NOMO-1 (cell line): ENCODE data around the gene SWI5.
A peak's percentile ranks its signal among the peaks of the same experiment; 100 is the strongest.

Experiments used
- DNase-seq, 2 experiments: peaks; one replicate each; lab custom pipeline; 2025; ENCODE audit not compliant: unreplicated experiment in 2 of 2; lab: John Stamatoyannopoulos, UW

SWI5 gene

DNA sequence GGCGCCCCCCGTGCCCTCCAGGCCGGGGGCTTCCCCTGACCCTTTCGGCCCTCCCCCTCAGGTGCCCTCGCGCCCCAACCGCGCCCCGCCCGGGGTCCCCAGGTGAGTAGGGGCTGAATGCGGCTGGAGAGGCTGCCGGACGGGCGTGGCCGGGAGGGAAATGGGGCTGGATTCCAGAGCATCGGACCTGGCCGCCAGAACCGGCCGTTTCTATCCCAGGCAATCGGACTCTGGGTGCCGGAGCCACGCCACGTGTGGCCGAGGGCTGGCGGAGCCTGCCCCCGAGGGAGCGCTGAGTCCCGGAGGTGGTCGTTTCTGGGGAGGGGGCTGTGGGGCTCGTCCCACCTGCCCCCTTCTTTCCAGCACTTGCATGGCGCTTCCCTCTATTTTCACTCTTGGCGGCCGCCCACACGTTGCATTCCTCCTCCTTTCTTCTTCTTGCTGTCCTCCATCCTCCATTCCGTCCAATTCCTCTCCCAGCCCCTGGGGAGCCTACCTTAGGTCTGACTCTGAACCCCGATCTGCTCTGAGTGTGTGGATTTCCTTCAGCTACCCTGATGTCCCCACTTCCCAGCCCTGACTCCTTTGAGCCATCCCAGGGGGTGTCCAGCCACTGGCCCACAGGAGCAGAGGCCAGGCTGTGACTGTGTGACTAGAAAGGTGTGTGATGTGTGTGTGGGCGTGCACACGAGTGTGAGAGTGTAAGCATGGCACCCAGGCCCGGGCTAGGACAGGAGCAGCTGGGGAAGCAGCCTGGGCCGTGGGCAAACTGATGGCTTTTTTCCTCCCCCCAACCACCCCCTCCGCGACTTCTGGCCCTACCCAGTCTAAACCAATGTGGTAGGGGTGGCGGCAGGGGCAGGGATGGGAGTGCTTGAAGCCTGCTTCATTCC lies 25.0 kb upstream of the SWI5 start:
- no peak for DNase-seq

- no peak for DNase-seq
Measured at GRCh38 chr9:128251732-128252100, 24.4 kb upstream of the SWI5 start.

DNA sequence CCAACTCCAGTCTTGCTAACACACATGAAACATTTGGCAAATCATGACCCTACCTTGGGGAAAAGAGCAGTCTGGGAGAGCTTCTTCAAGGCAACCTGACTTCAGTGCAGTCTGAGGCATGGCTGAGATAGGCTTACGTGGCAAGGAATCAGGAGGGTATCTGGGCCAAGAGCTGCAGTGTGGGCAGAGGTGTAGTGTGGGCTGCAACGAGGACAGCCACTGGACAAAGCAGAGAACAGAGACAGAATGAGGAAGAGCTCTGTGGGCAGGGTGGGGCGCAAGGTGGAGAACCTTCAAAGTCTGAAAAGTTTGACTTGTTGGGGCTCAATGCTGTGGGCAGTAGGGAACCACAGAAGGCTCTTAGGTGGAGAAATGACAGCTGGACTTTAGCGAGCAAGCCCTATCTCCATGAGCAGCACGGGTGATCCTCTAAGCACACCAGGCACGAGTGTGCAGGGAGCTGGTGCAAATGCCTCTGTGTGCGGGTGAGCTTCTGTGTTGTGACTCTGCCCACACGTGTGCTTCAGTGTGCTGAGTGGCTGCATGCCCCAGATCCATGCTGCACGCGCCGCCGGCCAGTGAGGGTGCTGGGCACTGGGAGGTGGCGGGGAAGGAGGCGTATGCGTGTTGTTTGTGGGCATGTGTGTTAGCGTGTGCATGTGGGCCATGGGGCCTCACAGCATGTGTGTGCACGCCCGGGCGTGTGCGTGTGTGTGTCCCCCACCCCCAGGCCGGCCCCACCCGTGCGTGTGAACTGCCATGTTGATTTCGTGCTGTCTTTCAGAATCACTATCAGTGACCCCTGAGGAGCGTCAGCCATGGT lies 23.5 kb upstream of the SWI5 start:
- DNase-seq = no peak

- DNase-seq = no peak
Measured at GRCh38 chr9:128253140-128253990, 22.7 kb upstream of the SWI5 start.

GRCh38 chr9:128253991-128254346 lies 22.1 kb upstream of the SWI5 start:
- no peak for DNase-seq

DNA sequence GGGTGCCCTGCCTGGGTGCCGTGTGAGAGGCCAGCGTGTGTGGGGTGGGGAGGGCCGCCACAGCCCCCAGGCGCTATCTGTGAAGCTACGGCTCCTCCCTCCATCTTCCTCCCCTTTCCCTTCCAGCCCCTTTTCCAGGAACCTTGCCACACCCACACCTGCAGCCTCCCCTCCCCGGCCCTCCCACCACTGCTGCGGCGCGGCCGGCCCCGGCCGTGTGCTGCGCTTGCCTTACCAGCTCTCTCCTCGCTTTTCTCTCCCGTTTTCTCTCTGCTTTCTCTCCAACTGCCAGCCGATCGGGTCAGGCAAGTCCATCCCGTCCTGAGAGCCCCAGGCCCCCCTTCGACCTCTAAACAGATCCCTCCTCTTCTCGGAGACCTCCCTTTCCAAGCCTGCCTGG lies 21.7 kb upstream of the SWI5 start:
- no peak for DNase-seq

DNA sequence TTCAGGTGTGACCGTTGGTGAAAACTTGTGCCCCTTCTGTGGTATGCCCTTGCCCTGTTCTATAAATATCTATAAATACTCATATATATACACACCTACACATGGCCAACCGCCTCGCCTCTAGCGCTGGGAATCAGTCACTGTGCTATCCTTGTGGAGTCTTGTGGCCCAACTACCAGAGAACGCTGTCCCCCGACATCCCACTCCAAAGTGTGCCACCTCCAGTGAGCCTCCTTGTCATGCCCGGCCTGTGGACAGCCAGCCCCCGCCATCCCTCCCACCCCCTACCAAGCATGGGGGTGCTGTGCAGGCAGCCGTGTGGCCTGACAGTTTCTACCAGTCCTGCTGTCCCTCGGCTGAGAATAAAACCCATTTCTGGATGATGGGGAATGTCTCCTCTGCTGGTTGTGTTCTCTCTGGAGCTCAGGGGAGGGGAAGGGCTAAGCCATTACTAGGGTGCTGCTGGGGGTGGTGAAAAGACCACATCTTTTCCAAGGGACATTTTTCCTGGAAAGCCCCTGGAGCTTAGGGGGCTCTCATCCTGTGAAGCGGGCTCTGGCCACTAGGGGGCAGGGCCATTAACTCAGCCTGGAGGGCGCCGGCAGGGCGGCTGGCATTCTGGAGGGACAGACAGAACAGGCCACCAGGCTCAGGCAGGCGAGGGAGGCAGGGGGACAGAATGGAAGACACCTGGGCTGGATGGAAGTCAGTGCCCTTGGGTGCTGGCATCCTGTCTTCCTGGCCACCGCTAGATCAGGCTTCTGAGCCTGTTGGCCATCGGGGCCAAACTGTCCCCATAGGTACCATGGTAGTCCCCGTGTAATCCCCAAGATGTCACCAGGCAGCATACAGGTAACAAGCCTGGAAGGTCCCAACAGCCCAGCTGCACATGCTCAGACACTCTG lies 21.0 kb upstream of the SWI5 start:
- DNase-seq = peak in 1 of 2 experiments; percentile 20

GRCh38 chr9:128257086-128257825 lies 18.8 kb upstream of the SWI5 start:
- no peak for DNase-seq

DNA sequence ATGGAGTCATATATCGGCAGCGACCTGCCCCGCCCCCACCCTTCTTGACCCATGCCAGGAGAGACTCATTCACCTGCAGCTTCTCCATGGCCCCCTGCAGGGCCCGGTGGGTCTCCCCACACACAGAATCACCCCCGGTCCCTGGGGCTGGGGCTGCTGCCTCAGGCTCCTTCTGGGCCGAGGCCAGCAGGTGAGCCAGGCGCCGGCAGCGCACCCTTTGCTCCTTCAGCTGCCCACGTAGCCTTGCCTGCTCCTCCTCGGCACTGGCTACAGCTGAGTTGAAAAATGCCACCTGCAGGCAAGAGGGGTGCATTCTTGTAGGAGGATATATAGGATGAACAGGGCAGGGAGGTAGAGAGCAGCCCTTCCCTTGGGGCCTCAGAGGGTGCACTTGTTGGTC lies 18.2 kb upstream of the SWI5 start:
- no peak for DNase-seq

DNA sequence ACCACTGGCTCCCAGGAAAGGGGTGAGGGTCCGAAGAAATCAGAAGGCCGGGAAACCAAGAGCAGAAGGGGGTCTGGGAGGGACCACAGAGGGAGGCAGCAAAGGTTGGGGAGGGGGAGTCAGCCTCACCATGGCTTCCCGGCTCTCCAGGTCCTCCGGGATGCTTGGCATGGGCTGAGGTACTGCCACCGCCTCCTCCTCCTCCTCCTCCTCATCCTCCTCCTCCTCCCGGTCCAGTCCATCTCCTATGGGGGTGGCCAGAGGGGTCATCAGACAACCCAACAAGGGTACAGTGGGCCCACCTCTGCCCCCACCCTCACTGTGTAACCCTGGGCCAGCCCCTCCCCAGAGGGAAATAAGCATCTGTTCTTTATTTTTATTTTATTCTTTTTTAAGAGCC lies 17.8 kb upstream of the SWI5 start:
- no peak for DNase-seq

GRCh38 chr9:128259156-128259555 lies 16.9 kb upstream of the SWI5 start:
- no peak for DNase-seq

- DNase-seq = no peak
Measured at GRCh38 chr9:128260340-128260739, 15.7 kb upstream of the SWI5 start.

GRCh38 chr9:128262687-128263086 lies 13.4 kb upstream of the SWI5 start:
- no peak for DNase-seq

DNA sequence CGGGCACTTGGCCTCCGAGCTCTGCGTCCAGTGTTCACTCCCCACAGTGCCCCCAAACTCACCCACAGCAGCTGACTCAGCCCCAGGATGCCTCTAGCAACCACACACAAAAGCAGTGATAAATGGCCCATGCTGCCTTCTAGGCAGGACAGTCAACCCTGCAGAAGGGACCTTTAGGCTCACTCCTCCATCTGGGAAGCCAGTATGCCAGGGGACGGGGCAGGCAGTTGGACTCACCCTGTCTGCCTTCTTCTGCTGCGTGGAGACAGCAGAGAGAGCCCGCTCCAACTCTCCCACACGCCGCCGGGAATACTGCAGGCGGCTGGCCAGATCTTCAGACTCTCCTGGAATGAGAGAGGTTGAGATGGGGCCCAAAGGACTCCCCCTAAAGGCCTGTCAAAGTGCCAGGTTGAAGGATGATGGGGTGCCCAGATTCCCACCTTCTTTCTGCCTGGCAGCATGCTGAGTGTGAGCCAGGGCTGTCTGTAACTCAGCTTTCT lies 10.7 kb upstream of the SWI5 start:
- no peak for DNase-seq

DNA sequence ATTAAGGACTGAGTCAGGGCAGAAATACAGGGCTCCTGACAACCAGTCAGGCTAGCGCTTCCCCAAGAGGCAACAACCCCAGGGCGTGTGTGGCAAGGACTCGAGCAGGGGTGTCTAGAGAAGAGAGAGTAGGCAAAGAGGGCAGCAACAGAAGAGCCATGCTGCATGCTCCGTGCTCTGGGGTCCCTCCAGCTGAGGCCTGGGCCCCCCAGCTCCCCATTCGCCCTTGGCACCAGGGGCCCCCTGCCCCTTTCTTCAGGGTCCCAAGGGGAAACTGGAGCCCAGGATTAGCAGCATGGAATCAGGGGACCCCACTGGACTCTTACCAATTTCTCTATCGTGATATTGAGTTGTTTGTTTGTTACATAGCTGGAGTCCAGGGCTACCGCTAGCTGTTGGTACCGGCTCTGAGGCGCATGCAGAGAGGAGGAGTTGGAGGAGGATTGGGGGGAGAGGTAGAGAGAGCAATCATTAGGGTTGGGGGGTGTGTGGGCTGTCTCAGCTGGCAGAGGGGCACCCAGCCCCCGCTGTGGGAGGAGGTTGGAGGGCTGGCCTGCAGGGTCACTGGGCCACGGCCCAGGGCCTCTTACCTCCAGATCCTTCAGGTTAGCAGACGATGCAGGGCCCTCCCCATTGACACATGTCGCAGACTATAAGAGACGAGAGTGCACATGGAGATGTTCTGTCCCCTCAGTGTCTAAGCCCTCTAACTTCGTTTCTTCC lies 9.0 kb upstream of the SWI5 start:
- DNase-seq = no peak

DNA sequence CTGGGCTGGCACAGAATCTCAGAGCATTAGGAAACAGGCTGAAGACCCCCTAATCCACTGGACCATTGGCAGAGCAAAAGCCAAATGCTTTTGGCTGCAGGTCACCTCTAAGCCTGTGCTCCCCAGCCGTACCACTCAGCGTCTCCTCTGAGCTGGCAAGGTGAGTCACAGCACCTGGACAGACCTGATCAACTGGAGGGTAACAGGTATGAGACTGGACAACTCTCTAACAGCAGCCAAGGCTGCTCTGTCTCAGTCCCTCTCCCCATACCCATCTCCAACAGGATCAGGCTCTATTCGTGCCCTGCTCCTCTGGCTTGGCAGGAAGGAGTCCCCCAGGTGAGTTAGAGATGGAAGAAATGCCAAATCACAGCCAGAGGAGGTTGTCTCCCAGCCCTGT lies 5.0 kb upstream of the SWI5 start:
- DNase-seq = no peak

DNA sequence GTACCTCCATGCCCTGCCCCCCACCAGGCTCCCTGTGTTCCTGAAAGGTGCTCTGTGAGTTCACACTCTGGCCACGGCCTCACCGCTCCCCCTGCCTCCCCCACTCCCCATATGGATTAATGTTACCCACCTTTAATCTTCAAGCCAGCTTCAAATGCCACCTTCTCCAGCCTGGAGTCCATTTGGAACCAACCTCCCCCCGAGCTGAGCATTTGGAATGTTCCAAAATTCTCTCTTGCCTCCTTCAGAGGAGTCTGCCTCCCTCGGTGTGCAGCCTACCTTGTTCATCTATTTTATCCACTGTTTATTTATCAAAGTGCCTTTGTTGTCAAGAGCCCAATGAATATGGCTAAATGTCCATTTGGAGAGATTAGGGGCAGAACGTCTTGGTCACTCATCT lies 4.6 kb upstream of the SWI5 start:
- no peak for DNase-seq

GRCh38 chr9:128274245-128274644 lies 1.8 kb upstream of the SWI5 start:
- DNase-seq = no peak
